ENCODE results near the gene FAM204A.

Gene FAM204A

GRCh38 chr10:118341791-118342637 lies at the start of gene FAM204A:
TSS of gene FAM204A (minus strand) at chr10:118342324. CDS start at chr10:118336415, 5,909 bp downstream.
- DNase-seq (ENCODE audit: low read depth): peak; percentile 87

- no peak for DNase-seq (ENCODE audit: low read depth)
These were observed 41.6 kb upstream of the FAM204A start for GRCh38 chr10:118383699-118384098.

- no peak for DNase-seq (ENCODE audit: low read depth)
These were observed 41.1 kb upstream of the FAM204A start for GRCh38 chr10:118383063-118383689.

- DNase-seq (ENCODE audit: low read depth): no peak
These were observed 32.3 kb upstream of the FAM204A start for GRCh38 chr10:118374404-118374803.

GRCh38 chr10:118373786-118374185 lies 31.7 kb upstream of the FAM204A start:
- no peak for DNase-seq (ENCODE audit: low read depth)

GRCh38 chr10:118370499-118370898 lies 28.4 kb upstream of the FAM204A start:
- no peak for DNase-seq (ENCODE audit: low read depth)

GRCh38 chr10:118369641-118370205 lies 27.6 kb upstream of the FAM204A start:
- no peak for DNase-seq (ENCODE audit: low read depth)

- DNase-seq (ENCODE audit: low read depth): no peak
These were observed 23.6 kb upstream of the FAM204A start for GRCh38 chr10:118365702-118366101.

- no peak for DNase-seq (ENCODE audit: low read depth)
These were observed 20.0 kb upstream of the FAM204A start for GRCh38 chr10:118362103-118362502.

GRCh38 chr10:118358327-118358726 lies 16.2 kb upstream of the FAM204A start:
- DNase-seq (ENCODE audit: low read depth): no peak

GRCh38 chr10:118357841-118358240 lies 15.7 kb upstream of the FAM204A start:
- no peak for DNase-seq (ENCODE audit: low read depth)

- DNase-seq (ENCODE audit: low read depth): no peak
These were observed 14.5 kb upstream of the FAM204A start for GRCh38 chr10:118356628-118357027.

GRCh38 chr10:118355234-118355633 lies 13.1 kb upstream of the FAM204A start:
- DNase-seq (ENCODE audit: low read depth): no peak

GRCh38 chr10:118349235-118349634 lies 7.1 kb upstream of the FAM204A start:
- no peak for DNase-seq (ENCODE audit: low read depth)

GRCh38 chr10:118343549-118343948 lies 1.4 kb upstream of the FAM204A start:
- no peak for DNase-seq (ENCODE audit: low read depth)

- no peak for DNase-seq (ENCODE audit: low read depth)
These were observed 991 bp upstream of the FAM204A start for GRCh38 chr10:118343115-118343514.

GRCh38 chr10:118342638-118343020 lies 505 bp upstream of the FAM204A start:
- no peak for DNase-seq (ENCODE audit: low read depth)

GRCh38 chr10:118340486-118340885 lies 1.6 kb downstream of the FAM204A start:
- no peak for DNase-seq (ENCODE audit: low read depth)

GRCh38 chr10:118339111-118339510 lies 3.0 kb downstream of the FAM204A start:
- DNase-seq (ENCODE audit: low read depth): no peak

GRCh38 chr10:118337356-118337755 lies 4.8 kb downstream of the FAM204A start:
- no peak for DNase-seq (ENCODE audit: low read depth)

- no peak for DNase-seq (ENCODE audit: low read depth)
These were observed 8.3 kb downstream of the FAM204A start for GRCh38 chr10:118333871-118334270.

GRCh38 chr10:118332948-118333710 lies 9.0 kb downstream of the FAM204A start:
- DNase-seq (ENCODE audit: low read depth): no peak
